ENCODE results near the gene PTMS.
"Not testable (repeated sequence)": the region's sequence is repeated elsewhere in the genome, so short reads cannot be mapped to it uniquely, and the experiment has no call there.

PTMS gene

DNA sequence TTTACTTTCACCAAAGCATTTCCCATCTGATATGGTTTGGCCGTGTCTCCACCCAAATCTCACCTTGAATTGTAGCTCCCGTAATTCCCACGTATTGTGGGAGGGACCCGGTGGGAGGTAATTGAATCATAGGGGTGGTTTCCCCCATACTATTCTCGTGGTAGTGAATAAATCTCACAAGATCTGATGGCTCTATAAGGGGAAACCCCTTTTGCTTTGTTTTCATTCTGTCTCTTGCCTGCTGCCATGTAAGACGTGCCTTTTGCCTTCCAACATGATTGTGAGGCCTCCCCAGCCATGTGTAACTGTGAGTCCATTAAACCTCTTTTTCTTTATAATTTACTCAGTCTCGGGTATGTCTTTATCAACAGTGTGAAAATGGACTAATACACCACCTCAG, 22.9 kb upstream of the PTMS start:
- peaks cover 31% of the 10 kb centered on the region for H3K36me3 Mint-ChIP-seq (ENCODE audit: low read depth)
- H3K27ac Mint-ChIP-seq: peak overlapping the region; percentile 81
- H3K9me3 Mint-ChIP-seq, H3K27me3 Mint-ChIP-seq: not testable (repeated sequence)
- H3K4me1 Mint-ChIP-seq (ENCODE audit: low read depth): peaks cover 37% of the 10 kb centered on the region
- H3K4me3 Mint-ChIP-seq: peak overlapping the region; percentile 11

DNA sequence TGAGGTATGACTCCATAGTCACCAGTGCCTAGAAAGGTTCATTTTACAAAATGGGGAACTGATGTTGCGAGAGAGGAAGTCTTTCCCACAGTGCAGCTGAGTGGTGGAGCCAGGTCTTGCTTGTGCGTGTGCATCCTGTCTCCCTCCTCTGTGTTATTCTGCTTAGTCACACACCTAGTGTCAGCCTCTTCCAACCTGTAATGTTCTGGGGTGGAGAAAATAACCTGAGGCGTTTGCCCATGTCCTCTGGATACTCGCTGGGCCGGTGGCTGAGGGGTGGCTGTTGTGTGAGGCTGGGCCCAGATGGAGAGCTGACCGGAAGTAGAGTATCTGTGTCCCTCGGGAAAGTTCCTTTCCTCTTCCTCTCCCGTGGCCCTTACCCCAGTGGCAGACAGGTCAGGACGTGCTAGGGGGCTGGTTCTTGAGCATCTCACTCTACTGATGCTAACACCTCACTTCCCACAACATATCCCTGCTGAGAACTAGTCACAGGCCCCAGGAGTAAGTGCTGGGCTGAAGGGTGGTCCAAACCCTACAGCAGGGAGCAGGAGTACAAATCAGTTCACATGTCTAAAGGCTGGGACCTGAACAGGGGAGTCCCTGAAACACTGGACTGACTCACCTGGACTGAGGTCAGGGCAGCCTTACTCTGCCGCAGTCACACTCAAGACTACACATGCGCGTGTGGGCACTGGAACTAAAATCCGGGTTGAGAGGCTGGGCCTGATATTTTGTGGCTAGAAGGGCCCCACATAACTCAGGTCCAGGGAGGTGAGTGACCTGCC, 20.2 kb upstream of the PTMS start:
- Mint-ChIP-seq H3K27me3 (no peaks in the 10 kb centered on the region), H3K36me3 (ENCODE audit: low read depth) (peaks cover 51% of the 10 kb centered on the region), H3K27ac (peak overlapping the region; percentile 79), H3K4me1 (ENCODE audit: low read depth) (peaks cover 43% of the 10 kb centered on the region), H3K4me3 (peak overlapping the region; percentile 33), H3K9me3 (no peaks in the 10 kb centered on the region)

DNA sequence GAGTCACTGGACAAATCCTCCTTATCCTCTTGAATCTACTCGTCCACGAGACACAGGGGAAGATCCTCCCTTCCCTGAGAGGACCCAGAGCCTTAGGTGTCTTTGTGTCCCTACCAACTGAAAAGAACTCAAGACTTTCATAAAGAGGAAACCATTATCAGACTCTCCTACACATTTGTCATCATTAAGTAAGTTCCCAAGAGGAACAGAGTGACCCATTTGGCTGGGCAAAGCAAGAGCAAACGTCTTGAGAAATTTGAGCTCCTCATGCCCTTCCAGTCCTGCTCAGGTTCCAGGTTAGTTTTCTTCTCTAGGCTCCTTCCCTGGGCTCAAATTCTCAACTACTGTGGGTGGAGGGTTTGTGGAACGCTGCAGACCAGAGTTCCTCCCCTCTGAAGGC, 18.9 kb upstream of the PTMS start:
- no peak overlapping the region for H3K4me3 Mint-ChIP-seq
- no peaks in the 10 kb centered on the region for H3K9me3 Mint-ChIP-seq
- H3K27ac Mint-ChIP-seq: peak overlapping the region; percentile 13
- peaks cover 63% of the 10 kb centered on the region for H3K36me3 Mint-ChIP-seq (ENCODE audit: low read depth)
- H3K4me1 Mint-ChIP-seq (ENCODE audit: low read depth): peaks cover 52% of the 10 kb centered on the region
- H3K27me3 Mint-ChIP-seq: no peaks in the 10 kb centered on the region

DNA sequence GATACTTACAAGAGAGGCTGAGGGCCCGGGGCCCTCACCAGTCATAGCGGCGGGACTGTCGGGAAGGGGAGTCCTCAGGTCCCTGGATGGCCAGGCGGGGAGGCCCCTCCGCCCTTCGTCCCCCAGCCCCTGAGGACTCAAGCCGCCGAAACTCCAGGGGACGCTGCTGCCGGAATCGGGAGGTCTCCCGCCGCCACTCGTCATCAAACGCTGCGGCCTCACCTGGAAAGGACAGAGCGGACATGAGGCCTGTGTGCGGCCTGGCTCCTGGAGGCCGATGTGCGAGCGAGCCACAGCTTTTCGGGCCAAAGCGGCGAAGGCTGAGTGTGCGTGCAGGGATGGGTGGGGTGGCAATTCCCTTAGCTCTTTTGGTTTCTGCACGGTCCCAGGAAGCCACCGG, 17.4 kb upstream of the PTMS start:
- Mint-ChIP-seq H3K27ac (no peak overlapping the region), H3K36me3 (ENCODE audit: low read depth) (peaks cover 63% of the 10 kb centered on the region)

DNA sequence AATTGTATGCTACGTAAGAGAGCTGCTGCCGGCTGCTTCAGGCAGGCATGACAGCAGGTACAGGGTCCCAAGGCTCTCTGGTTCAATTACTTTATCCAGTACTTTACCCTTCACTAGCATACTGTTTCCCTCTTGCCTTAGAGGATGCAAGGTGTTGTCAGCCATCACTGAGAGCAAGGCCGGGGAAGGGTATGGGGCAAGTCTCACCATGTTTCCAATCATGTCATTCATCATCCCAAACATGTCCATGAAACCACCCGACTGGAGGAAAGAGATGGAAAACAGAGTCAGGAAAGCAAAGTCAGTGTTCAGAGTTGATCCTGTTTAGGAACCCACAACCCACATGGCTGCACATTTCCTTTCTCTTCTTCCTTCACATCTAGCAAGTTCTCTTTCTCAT, 15.7 kb upstream of the PTMS start:
- Mint-ChIP-seq H3K27ac (no peak overlapping the region), H3K9me3 (no peaks in the 10 kb centered on the region), H3K4me1 (ENCODE audit: low read depth) (peaks cover 40% of the 10 kb centered on the region), H3K27me3 (no peaks in the 10 kb centered on the region), H3K4me3 (no peak overlapping the region), H3K36me3 (ENCODE audit: low read depth) (peaks cover 56% of the 10 kb centered on the region)

More for the DNA sequence above, 17.4 kb upstream of the PTMS start:
- no peaks in the 10 kb centered on the region for H3K27me3 Mint-ChIP-seq
- H3K9me3 Mint-ChIP-seq: no peaks in the 10 kb centered on the region
- H3K4me3 Mint-ChIP-seq: no peak overlapping the region
- H3K4me1 Mint-ChIP-seq (ENCODE audit: low read depth): peaks cover 42% of the 10 kb centered on the region

DNA sequence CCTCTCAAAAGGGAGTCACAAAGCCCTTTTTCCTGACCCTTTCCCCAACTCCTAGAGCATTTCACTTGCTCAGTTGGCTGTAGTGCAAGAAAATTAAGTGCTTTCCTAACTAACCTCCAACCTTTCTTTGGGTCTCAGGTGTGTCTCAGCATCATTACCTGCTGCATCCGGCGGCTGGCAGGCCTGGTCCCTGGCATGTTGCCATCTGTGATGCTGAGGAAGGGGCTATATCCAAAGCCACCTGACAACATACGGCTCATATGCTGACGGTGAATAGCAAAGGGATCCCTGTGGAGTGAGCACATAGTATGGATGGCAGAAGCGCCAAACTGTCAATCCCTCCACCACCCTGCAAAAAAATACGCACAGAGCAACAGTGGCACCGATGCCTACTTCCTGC, 14.4 kb upstream of the PTMS start:
- H3K4me1 Mint-ChIP-seq (ENCODE audit: low read depth): peaks cover 34% of the 10 kb centered on the region
- H3K9me3 Mint-ChIP-seq: no peaks in the 10 kb centered on the region
- no peaks in the 10 kb centered on the region for H3K27me3 Mint-ChIP-seq
- peak overlapping the region; percentile 96 for H3K27ac Mint-ChIP-seq
- H3K4me3 Mint-ChIP-seq: peak overlapping the region; percentile 93
- peaks cover 46% of the 10 kb centered on the region for H3K36me3 Mint-ChIP-seq (ENCODE audit: low read depth)

DNA sequence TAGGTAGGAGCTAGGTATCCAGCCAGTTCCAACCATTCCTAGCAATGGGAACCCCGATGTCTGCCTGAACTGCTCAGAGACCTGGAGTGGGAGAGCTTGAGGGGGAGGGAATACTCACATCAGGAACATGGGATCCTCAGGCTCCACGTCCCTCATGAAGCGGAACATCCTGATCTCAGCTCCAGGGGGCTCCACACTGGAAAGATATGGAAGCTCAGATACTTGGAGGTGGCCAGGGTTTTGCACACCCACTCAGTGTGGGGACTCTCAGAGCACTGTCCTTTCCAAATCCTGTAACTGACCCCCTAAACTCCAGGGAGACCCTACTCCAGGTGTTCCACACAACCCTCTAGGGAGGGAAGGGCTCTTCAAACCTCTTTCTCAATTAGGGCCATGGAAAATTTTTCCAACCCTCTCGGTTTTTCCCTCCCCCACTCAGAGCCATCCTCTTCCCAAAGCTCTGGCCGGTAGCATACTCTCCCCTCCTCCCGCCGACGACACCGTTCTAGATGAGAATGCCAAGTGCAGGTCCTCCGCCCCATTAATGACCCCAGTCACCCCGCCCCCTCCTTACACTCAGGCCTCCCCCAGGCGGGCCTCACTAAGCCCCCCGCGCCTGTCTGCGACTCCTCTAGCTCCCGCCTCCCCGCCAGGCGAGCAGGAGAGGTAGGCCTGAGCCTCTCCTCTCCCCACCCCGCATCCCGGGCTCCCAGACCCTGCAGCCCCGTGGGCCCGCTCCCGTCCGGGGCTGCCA, 13.8 kb upstream of the PTMS start:
- peak overlapping the region; percentile 96 for H3K27ac Mint-ChIP-seq

DNA sequence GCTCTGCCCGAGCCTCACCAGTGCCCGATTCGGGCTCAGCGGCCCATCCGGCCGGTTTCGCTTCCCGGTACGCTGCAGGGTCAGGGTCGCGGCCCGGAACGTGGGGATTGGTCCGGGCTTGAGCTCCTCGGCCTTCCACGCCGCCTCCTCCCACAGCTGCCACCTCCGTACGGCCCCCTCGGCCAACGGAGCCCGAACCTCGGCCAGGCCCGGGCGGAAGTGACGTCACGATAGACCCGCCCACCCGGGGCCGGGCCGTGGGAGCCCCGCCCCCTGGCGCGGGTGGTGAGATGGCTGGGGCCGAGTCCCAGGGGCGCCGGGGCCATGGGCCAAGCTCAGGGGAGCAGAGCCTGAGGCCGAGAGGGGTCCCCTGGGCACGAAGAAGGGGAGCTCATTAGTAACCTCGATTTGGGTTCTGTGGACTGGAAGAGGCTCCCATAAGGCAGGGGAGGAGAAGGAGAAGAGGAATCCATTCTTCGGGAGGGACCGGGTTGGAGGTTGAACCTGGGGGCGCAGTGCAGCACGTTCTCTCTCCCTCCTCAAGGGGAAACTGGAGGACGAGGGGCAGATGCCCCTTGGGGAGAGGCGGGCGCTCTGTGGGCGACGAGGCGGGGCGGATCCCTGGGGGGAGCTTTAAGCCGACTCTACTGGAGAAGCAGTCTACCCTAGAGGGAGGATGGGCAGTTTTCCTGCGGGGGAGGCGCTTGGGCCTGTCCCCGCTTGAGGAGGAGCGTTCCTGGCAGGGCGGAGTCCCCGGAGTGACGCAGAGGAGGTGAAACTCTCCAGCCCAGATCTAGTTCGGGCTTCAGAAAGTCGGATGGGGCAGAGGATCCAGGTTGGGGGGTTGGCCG, 13.0 kb upstream of the PTMS start, which contains the start of gene MLF2:
Gene MLF2, minus strand, starts transcription at position 221 of the 851 bp plus-strand sequence. CDS start 807 bp downstream, outside the sequence.
- Mint-ChIP-seq H3K36me3 (ENCODE audit: low read depth) (peaks cover 33% of the 10 kb centered on the region), H3K27me3 (peaks cover 10% of the 10 kb centered on the region)

More for the DNA sequence above, 13.8 kb upstream of the PTMS start:
- Mint-ChIP-seq H3K36me3 (ENCODE audit: low read depth) (peaks cover 41% of the 10 kb centered on the region), H3K9me3 (no peaks in the 10 kb centered on the region), H3K4me1 (ENCODE audit: low read depth) (peaks cover 34% of the 10 kb centered on the region), H3K4me3 (peak overlapping the region; percentile 93), H3K27me3 (peaks cover 4% of the 10 kb centered on the region)

DNA sequence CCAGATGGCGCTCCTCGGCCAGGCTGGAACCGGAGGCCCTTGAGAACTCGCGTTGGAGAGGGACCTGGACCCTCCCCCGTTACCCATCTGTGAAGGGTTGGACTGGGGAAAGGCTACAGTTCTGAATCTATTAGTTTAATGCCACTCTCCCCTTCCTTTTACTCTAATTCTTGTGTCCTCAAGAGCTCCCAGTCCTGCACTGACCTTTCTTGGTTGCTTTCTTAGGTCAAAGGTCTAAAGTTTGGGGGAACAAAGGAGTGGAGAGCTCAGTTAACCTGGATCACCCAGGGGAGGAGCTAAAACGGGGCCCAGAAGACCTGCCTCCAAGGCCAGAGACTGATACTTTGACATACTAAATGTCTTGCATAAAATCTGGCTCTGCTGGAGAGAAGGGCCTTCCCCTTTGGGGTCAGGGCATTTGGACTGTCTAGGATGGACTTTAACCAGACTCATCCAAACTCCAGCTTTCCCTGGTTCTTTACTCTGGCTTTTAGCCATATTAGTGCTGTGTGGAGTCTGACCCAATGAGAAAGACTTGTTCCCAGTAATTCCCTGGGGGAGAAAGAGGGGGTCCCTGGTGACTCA, 12.3 kb upstream of the PTMS start:
- Mint-ChIP-seq H3K4me1 (ENCODE audit: low read depth) (peaks cover 41% of the 10 kb centered on the region), H3K4me3 (peak overlapping the region; percentile 93), H3K27ac (peak overlapping the region; percentile 96), H3K27me3 (peaks cover 15% of the 10 kb centered on the region), H3K36me3 (ENCODE audit: low read depth) (peaks cover 27% of the 10 kb centered on the region), H3K9me3 (no peaks in the 10 kb centered on the region)

More for the DNA sequence above, 13.0 kb upstream of the PTMS start, which contains the start of gene MLF2:
- peak within 1 kb of the TSS; percentile 93 for H3K4me3 Mint-ChIP-seq
- no peaks in the 10 kb centered on the region for H3K9me3 Mint-ChIP-seq
- peaks cover 36% of the 10 kb centered on the region for H3K4me1 Mint-ChIP-seq (ENCODE audit: low read depth)
- peak within 1 kb of the TSS; percentile 96 for H3K27ac Mint-ChIP-seq

DNA sequence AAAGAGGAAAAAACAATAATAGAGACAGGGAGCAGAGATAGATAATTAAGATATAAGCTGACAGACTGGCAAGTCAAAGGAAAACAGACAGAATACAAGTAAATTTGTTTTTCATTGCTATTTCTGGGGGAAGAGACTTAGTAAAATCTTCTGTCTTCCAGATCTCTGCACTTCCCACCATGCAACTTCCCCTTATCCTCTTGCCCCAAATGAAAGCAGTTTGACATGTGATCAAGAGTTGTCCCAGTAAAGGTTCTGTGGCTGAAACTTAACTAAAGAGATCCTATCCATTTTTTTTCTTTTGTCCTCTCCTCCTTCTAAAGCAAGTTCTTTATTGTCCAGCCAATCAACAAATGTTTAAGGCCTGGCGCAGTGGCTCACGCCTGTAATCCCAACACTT, 11.8 kb upstream of the PTMS start:
- no peak overlapping the region for H3K4me3 Mint-ChIP-seq
- no peak overlapping the region for H3K27ac Mint-ChIP-seq
- peaks cover 41% of the 10 kb centered on the region for H3K4me1 Mint-ChIP-seq (ENCODE audit: low read depth)
- peaks cover 23% of the 10 kb centered on the region for H3K36me3 Mint-ChIP-seq (ENCODE audit: low read depth)
- H3K9me3 Mint-ChIP-seq: no peaks in the 10 kb centered on the region
- H3K27me3 Mint-ChIP-seq: peaks cover 16% of the 10 kb centered on the region

DNA sequence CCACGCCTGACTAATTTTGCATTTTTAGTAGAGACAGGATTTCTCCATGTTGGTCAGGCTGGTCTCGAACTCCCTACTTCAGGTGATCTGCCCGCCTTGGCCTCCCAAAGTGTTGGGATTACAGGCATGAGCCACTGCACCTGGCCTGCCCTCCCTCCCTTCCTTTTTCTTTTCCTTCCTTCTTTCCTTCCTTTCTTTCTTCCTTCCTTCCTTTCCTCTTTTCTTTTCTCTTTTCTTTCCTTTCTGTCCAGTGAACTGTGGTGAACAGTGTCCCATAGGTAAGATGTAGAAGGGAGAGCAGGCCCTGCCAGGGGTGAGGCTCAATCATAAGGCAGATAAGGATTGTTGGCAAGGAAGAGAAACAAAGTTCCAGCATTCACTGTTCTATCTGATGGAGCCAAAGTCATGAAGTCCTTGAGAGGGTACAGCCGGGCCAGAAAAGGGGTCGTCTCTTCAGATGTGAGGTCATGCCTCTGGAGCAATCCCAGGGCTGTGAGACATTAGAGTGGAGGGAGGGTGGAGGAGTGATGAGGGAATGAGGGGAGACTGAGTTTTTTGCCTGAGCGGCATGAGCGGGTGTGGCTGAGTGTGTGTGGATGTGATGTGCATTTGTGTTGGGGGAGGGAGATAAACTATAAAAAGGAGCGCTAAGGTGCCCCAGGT, 9.0 kb upstream of the PTMS start:
- peaks cover 23% of the 10 kb centered on the region for H3K4me1 Mint-ChIP-seq (ENCODE audit: low read depth)
- H3K27me3 Mint-ChIP-seq: peaks cover 22% of the 10 kb centered on the region
- H3K9me3 Mint-ChIP-seq: no peaks in the 10 kb centered on the region
- H3K27ac Mint-ChIP-seq: no peak overlapping the region
- H3K4me3 Mint-ChIP-seq: no peak overlapping the region
- H3K36me3 Mint-ChIP-seq (ENCODE audit: low read depth): no peaks in the 10 kb centered on the region

DNA sequence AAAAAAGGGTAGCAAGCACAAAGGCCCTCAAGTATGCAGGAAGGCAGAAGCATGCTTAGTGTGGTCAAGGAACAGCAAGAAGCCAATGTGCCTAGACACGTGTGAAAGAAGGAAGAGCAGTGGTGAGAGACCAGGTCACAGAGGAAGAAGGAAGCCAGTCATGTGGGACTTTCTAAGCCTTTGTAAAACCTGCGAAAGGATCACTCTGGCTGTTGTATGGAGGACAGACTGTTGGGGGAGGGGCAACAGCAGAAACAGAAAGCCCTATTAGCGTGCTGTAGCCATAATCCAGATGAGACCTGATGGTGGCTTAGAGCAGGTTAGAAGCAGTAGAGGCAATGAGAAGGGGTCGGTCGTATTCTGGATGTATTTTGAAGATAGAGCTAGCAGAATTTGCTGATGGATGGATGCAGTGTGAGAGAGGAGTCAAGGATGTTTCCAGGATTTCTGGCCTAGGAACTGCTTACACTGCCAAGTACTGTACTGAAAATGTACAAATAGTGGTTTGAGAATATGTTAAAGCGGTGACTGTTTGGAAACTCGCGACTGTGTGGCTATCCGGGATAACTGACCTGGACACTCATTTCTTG, 7.6 kb upstream of the PTMS start:
- H3K36me3 Mint-ChIP-seq (ENCODE audit: low read depth): no peaks in the 10 kb centered on the region
- no peaks in the 10 kb centered on the region for H3K9me3 Mint-ChIP-seq
- H3K4me1 Mint-ChIP-seq (ENCODE audit: low read depth): peaks cover 18% of the 10 kb centered on the region
- no peak overlapping the region for H3K4me3 Mint-ChIP-seq
- H3K27me3 Mint-ChIP-seq: peaks cover 31% of the 10 kb centered on the region
- no peak overlapping the region for H3K27ac Mint-ChIP-seq

DNA sequence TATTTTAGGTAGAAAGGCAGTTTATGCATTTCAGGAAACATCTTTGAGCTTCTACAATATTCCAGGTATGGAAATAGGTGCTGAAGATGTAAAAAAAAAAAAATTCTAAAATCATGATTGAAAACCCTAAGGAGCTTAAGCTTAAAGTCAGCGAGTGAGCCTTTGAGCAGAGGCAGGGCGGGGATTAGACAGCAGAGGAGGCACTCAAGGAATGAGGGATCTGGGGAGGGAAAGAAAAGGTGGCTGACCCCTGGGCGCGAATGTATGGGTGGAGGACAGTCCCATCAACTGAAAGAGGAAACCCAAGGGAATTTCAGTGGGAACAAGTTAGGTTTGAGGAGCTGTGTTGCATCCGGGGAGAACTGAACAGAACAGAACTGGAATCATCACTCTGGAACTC, 6.4 kb upstream of the PTMS start:
- H3K9me3 Mint-ChIP-seq: no peaks in the 10 kb centered on the region
- H3K4me1 Mint-ChIP-seq (ENCODE audit: low read depth): peaks cover 16% of the 10 kb centered on the region
- no peaks in the 10 kb centered on the region for H3K36me3 Mint-ChIP-seq (ENCODE audit: low read depth)
- H3K27me3 Mint-ChIP-seq: peaks cover 39% of the 10 kb centered on the region
- no peak overlapping the region for H3K4me3 Mint-ChIP-seq
- H3K27ac Mint-ChIP-seq: no peak overlapping the region

DNA sequence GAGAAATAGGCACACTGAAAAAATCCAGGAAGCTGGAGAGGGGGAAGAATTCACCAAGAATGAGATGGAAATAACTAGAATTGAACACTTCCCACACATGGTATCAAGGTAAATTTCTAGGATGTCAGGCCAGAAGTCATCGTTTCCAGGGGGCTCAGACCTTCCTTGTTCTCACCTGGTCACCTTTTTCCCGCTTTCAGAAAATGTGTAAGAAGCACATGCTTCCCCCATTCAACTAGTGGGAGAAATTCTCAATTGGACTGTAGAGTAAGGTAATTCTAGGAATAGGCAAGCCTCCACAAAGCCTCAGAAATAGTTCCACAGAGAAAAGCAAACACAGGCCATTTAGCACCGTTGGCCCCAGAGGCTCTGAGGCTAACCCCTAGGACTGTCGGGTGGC, 2.8 kb upstream of the PTMS start:
- H3K4me1 Mint-ChIP-seq (ENCODE audit: low read depth): peaks cover 40% of the 10 kb centered on the region
- H3K4me3 Mint-ChIP-seq: no peak overlapping the region
- H3K27me3 Mint-ChIP-seq: peaks cover 49% of the 10 kb centered on the region
- no peaks in the 10 kb centered on the region for H3K9me3 Mint-ChIP-seq
- H3K36me3 Mint-ChIP-seq (ENCODE audit: low read depth): peaks cover 3% of the 10 kb centered on the region
- H3K27ac Mint-ChIP-seq: no peak overlapping the region
